Measurements from ENCODE around the gene ZBED6.
A peak's percentile ranks its signal among the peaks of the same experiment; 100 is the strongest.
"Not testable (repeated sequence)": the region's sequence is repeated elsewhere in the genome, so short reads cannot be mapped to it uniquely, and the experiment has no call there.

ZBED6 gene

GRCh38 chr1:203795441-203796235 lies at the start of gene ZBED6, which contains the start of gene ZC3H11A:
Gene ZBED6 (plus strand): TSS chr1:203795623. CDS start chr1:203797523, 1,900 bp downstream.
Gene ZC3H11A (plus strand): TSS chr1:203795623. CDS start chr1:203817071, 21,448 bp downstream.
- peak; percentile 98 for DNase-seq (ENCODE audit: low spot score)

- no peak for DNase-seq (ENCODE audit: low spot score)
Observed at GRCh38 chr1:203746281-203746680, 49.1 kb upstream of the ZBED6 start.

- no peak for DNase-seq (ENCODE audit: low spot score)
Observed at GRCh38 chr1:203751051-203751450, 44.4 kb upstream of the ZBED6 start.

GRCh38 chr1:203751618-203752361 lies 43.6 kb upstream of the ZBED6 start:
- not testable (repeated sequence) for DNase-seq (ENCODE audit: low spot score)

- no peak for DNase-seq (ENCODE audit: low spot score)
Observed at GRCh38 chr1:203754455-203754864, 41.0 kb upstream of the ZBED6 start.

GRCh38 chr1:203756036-203756435 lies 39.4 kb upstream of the ZBED6 start:
- DNase-seq (ENCODE audit: low spot score), result no peak

- not testable (repeated sequence) for DNase-seq (ENCODE audit: low spot score)
Observed at GRCh38 chr1:203758749-203759148, 36.7 kb upstream of the ZBED6 start.

- DNase-seq (ENCODE audit: low spot score), result no peak
Observed at GRCh38 chr1:203760506-203760905, 34.9 kb upstream of the ZBED6 start.

GRCh38 chr1:203761958-203762357 lies 33.5 kb upstream of the ZBED6 start:
- DNase-seq (ENCODE audit: low spot score), result not testable (repeated sequence)

GRCh38 chr1:203763505-203763904 lies 31.9 kb upstream of the ZBED6 start:
- DNase-seq (ENCODE audit: low spot score), result no peak

GRCh38 chr1:203764105-203765028 lies 31.1 kb upstream of the ZBED6 start:
- no peak for DNase-seq (ENCODE audit: low spot score)

GRCh38 chr1:203765029-203765837 lies 30.2 kb upstream of the ZBED6 start, which contains the start of gene LAX1:
Gene LAX1 (plus strand): TSS chr1:203765183. CDS start chr1:203765566, 383 bp downstream.
- no peak for DNase-seq (ENCODE audit: low spot score)

GRCh38 chr1:203768256-203768655 lies 27.2 kb upstream of the ZBED6 start:
- DNase-seq (ENCODE audit: low spot score), result no peak

- DNase-seq (ENCODE audit: low spot score), result no peak
Observed at GRCh38 chr1:203769505-203770343, 25.7 kb upstream of the ZBED6 start.

GRCh38 chr1:203771901-203772301 lies 23.5 kb upstream of the ZBED6 start:
- DNase-seq (ENCODE audit: low spot score), result no peak

GRCh38 chr1:203772836-203773235 lies 22.6 kb upstream of the ZBED6 start:
- no peak for DNase-seq (ENCODE audit: low spot score)

GRCh38 chr1:203776636-203777035 lies 18.8 kb upstream of the ZBED6 start:
- DNase-seq (ENCODE audit: low spot score), result no peak

- no peak for DNase-seq (ENCODE audit: low spot score)
Observed at GRCh38 chr1:203777596-203777995, 17.8 kb upstream of the ZBED6 start.

- no peak for DNase-seq (ENCODE audit: low spot score)
Observed at GRCh38 chr1:203778146-203778545, 17.3 kb upstream of the ZBED6 start.

- DNase-seq (ENCODE audit: low spot score), result no peak
Observed at GRCh38 chr1:203778789-203779188, 16.6 kb upstream of the ZBED6 start.

All from hematopoietic multipotent progenitor cell treated with erythropoietin and hydrocortisone succinate and interleukin-3 and kit ligand, for 17 days (in vitro differentiated cells).